ENCODE measurements around the gene SCAF8.

The SCAF8 gene

GRCh38 chr6:154783229-154783628, 50.0 kb downstream of the SCAF8 start:
- Histone ChIP-seq H3K4me3 (ENCODE audit: low read depth, low read length) (no peak overlapping the region), H3K27ac (no peak overlapping the region), H3K4me1 (peaks cover 6% of the 10 kb centered on the region)

DNA sequence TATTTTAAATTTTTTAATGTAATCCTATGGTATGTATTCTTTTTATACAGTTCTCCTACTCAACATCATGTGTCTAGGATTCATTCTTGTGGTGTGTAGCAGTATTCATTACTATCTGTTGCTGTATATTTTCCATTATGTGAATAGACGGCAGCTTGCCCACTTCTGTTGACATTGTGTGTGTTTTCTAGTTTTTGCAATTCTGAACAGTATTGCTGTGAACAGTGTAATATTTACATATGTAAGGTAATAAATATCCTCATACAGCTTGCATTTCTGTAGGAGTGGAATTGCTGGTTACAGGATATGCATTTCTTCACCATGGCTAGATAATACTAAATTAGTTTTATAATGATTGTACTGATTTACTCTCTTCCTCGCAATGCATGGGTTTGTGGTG, 51.9 kb downstream of the SCAF8 start:
- no peaks in the 10 kb centered on the region for H3K36me3 ChIP-seq (ENCODE audit: control insufficient read depth, insufficient read depth, low read length)
- no peaks in the 10 kb centered on the region for H3K27me3 ChIP-seq (ENCODE audit: control insufficient read depth, insufficient read depth, low read length)
- no peak overlapping the region for H3K27ac ChIP-seq
- H3K4me1 ChIP-seq = peaks cover 6% of the 10 kb centered on the region
- no peak for TF ChIP-seq CTCF (IDR thresholded peaks at IDR 0.05)
- H3K4me2 ChIP-seq (ENCODE audit: low read length) = no peak overlapping the region
- H3K4me3 ChIP-seq (ENCODE audit: low read depth, low read length) = no peak overlapping the region
- H3K9me3 ChIP-seq (ENCODE audit: control insufficient read depth, low read length) = no peaks in the 10 kb centered on the region
- peaks cover 27% of the 10 kb centered on the region for H3K79me2 ChIP-seq
- no peak overlapping the region for H2AFZ ChIP-seq
- no peak overlapping the region for H3K9ac ChIP-seq

More at GRCh38 chr6:154783229-154783628, 50.0 kb downstream of the SCAF8 start:
- Histone ChIP-seq H3K27me3 (ENCODE audit: control insufficient read depth, insufficient read depth, low read length) (no peaks in the 10 kb centered on the region), H3K4me2 (ENCODE audit: low read length) (no peak overlapping the region), H3K79me2 (peaks cover 24% of the 10 kb centered on the region), H2AFZ (no peak overlapping the region), H3K9me3 (ENCODE audit: control insufficient read depth, low read length) (no peaks in the 10 kb centered on the region), H3K36me3 (ENCODE audit: control insufficient read depth, insufficient read depth, low read length) (no peaks in the 10 kb centered on the region), H3K9ac (no peak overlapping the region)
- no peak for TF ChIP-seq CTCF (IDR thresholded peaks at IDR 0.05)

- no peak overlapping the region for H3K4me2 ChIP-seq (ENCODE audit: low read length)
Measured at GRCh38 chr6:154786144-154786868, 53.1 kb downstream of the SCAF8 start.

DNA sequence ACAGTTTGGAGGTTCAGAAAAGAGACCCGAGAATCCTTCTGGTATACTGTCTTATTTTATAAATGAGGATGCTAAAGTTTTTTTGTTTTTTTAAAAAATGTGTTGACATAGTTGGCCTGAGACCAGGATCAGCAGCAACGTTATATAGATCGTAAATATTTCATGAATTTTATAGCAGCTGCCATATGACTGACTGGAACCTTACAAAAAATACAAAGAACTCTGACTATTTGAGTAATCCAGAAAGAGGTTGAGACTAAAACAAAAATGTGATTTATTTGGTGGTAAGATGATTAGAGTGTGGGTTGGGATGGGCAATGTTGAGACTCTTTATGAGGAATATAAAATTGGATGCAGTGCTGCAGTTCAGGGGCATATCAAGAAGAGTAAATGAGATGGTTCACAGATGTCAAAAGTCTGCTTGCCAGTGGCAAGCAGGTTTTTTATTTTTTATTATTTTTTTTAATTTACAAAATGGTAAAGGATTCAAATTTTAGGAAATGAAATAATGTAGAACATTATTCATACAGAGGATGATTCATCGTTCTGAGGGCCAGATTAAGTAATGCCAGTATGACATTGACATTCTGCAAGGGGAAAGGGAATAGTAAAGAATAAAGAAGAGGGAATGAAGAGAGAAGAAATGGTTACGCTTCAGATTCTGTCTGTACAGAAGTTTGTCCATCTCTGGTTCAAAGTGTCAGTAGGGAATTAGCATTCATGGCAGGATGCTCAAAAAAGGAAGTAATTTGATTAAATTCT, 58.5 kb downstream of the SCAF8 start:
- Histone ChIP-seq H3K36me3 (ENCODE audit: control insufficient read depth, insufficient read depth, low read length) (no peaks in the 10 kb centered on the region), H3K4me3 (ENCODE audit: low read depth, low read length) (no peak overlapping the region), H3K79me2 (peaks cover 19% of the 10 kb centered on the region), H3K9me3 (ENCODE audit: control insufficient read depth, low read length) (no peaks in the 10 kb centered on the region), H3K27ac (no peak overlapping the region), H3K9ac (no peak overlapping the region), H3K4me1 (no peaks in the 10 kb centered on the region), H3K4me2 (ENCODE audit: low read length) (no peak overlapping the region), H2AFZ (no peak overlapping the region), H3K27me3 (ENCODE audit: control insufficient read depth, insufficient read depth, low read length) (no peaks in the 10 kb centered on the region)
- no peak for TF ChIP-seq CTCF (IDR thresholded peaks at IDR 0.05)

More at GRCh38 chr6:154786144-154786868, 53.1 kb downstream of the SCAF8 start:
- TF ChIP-seq CTCF (IDR thresholded peaks at IDR 0.05) = no peak
- no peak overlapping the region for H2AFZ ChIP-seq
- H3K36me3 ChIP-seq (ENCODE audit: control insufficient read depth, insufficient read depth, low read length) = no peaks in the 10 kb centered on the region
- H3K79me2 ChIP-seq = peaks cover 32% of the 10 kb centered on the region
- no peaks in the 10 kb centered on the region for H3K9me3 ChIP-seq (ENCODE audit: control insufficient read depth, low read length)
- H3K9ac ChIP-seq = no peak overlapping the region
- peaks cover 6% of the 10 kb centered on the region for H3K4me1 ChIP-seq
- H3K4me3 ChIP-seq (ENCODE audit: low read depth, low read length) = no peak overlapping the region
- no peaks in the 10 kb centered on the region for H3K27me3 ChIP-seq (ENCODE audit: control insufficient read depth, insufficient read depth, low read length)
- no peak overlapping the region for H3K27ac ChIP-seq
